Dermis microvascular lymphatic vessel endothelial cell (primary cell): ENCODE results near the gene SLC12A9. TPM values are rescaled to one million over a fixed set of nuclear protein-coding genes. Genes with fewer than 3 reads are reported as not detected.
"Not testable (repeated sequence)": the region's sequence is repeated elsewhere in the genome, so short reads cannot be mapped to it uniquely, and the experiment has no call there.

ENCODE experiments used
- DNase-seq, 2 donors: peaks; one replicate each; pipeline versions ENCODE4 v3.0.0 to v3.0.0-alpha.2; 2010; ENCODE audit warnings: low read depth in 2 of 2
- total RNA-seq: library from RNA; depleted of rRNA; stranded (reverse); fragments of >200 nt; gene quantifications from 2 replicates; pipeline ENCODE4 v1.2.1, GENCODE V29; 2014

The SLC12A9 gene
- total RNA-seq, result 28.9 and 38.9 TPM in 2 replicates

DNA sequence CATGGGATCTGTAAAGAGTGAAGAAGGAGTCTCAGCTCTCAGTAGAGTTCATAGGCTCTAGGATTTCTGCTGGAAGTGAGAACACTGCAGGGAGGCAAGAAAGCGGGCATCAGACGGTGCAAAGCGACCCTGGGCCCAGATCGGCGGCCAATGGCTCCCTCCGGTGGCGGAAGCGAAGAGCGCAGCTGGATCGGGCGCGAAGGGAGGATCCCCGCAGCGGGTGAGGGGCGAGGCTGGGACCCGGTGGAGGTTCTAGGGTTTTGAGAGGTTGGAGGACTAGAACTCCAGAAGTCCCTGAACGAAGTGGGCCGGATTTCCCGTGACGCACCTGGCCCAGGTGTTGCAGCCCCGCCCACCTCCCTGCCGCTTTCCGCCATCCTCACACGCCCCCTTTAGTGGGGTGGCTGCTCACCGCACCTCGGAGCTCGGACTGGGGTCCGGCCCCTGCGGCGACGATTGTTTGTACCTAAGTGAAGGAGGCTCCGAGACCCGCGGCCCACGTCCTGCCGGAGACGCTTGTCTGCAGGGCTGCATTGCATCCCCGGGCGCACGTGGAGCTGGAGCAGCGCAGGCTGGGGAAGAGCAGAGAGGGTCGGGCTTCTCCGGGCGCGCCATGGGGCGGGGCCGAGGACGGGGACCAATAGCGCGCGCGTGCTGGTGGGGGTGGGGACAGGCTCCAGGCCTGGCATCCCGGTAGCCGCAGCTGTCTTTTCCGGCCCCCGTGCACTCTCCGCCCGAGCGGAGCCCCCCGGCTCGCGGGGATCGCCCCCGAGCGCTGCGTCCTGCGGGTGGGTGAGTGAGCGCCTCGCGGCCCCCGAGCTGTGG is at the start of gene SLC12A9:
Gene SLC12A9, plus strand, starts transcription at position 666 of the 825 bp plus-strand sequence. CDS start 1,485 bp downstream, outside the sequence.
- DNase-seq, result peak; percentile 77 to 92

GRCh38 chr7:100802951-100803350 is 49.6 kb upstream of the SLC12A9 start:
- DNase-seq, result no peak

- DNase-seq, result peak in 1 of 2 donors; percentile 44
Observed at GRCh38 chr7:100803398-100804161, 48.9 kb upstream of the SLC12A9 start.

DNA sequence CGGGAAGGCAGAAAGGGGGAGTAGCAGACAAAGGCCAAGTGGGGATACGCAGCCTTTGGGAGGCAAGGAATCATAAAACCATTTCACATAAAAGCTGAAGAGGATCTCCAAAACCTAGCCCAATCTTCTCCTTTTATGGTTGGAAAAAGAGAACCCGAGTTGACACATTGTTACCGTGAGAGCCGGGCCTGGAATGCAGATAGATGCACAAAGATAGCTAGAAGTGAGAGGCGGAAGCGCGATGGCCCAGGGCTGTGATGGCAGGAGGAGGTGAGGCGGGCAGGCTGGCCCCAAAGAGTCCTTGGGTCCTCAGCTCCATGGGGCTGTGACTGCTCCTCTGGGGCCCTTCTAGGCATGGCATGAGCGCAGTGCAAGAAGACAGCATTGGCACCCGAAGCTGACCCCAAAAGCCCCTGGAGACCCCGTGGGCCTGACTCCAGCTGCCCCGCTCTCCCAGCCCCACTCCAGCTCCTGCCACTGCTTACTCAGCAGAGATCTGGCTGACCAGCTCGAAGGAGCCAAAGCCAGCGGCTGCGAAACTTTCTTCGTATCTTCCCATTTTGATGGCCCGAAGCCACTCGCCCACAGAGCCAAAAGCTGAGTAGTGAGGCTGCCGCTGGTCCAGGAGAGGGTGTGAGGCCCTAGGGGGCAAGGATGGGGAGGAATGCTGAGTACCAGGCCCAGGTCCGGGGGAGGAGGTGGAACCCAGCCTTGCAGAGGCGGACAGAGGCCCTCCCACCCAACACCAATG is 47.7 kb upstream of the SLC12A9 start:
- DNase-seq, result no peak

DNA sequence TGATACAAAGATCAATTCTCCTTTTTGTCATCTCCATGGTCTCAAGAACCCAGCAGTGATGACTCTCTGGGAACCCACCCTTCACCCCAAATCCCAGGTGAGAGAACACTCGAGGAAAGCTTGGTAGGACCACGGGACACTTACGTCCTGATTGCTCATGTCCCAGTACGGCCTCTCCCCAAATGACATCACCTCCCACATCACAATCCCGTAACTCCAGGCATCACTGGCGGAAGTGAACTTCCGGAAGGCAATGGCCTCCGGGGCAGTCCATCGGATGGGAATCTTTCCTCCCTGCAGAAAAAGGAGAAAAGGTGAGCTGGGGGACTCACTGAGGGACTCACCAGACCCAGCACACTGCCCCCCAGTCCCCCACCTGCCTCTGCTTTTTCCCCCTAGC is 46.2 kb upstream of the SLC12A9 start:
- peak in 1 of 2 donors; percentile 51 for DNase-seq

DNA sequence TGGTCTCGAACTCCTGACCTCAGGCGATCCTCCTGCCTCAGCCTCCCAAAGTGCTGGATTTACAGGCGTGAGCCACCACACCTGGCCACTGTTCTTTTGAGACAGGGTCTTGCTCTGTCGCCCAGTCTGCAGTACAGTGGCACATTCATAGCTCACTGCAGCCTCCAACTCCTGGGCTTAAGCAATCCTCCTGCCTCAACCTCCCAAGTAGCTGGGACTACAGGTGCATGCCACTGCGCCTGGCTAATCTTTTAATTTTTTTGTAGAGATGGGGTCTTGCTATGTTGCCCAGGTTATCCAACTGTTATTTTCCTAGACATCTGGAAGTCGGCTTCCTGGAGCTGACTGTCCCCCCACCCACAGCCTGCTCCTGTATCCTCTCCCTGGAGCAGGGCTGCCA is 45.6 kb upstream of the SLC12A9 start:
- not testable (repeated sequence) for DNase-seq

DNA sequence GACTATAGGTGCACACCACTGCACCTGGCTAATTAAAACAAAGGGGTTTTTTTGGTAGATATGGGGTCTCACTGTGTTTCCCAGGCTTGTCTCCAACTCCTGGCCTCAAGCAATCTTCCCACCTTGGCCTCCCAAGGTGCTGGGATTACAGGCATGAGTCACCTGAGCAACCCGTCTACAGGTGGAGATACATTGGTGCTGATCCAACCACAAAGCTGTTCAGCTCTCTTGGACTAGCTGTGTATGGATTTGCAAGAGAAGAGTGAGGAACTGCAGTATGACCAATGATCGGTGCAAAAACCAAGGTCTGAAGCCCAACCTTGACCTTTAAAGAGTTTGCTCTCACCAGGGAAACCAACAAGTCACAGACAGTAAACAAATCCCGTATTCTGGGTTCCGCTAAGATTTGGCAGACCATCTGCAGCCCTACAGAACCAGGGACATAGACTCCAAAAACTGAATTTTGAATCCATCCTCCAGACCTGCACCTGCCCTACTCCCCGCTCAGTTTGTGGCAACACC is 44.1 kb upstream of the SLC12A9 start:
- DNase-seq, result no peak

DNA sequence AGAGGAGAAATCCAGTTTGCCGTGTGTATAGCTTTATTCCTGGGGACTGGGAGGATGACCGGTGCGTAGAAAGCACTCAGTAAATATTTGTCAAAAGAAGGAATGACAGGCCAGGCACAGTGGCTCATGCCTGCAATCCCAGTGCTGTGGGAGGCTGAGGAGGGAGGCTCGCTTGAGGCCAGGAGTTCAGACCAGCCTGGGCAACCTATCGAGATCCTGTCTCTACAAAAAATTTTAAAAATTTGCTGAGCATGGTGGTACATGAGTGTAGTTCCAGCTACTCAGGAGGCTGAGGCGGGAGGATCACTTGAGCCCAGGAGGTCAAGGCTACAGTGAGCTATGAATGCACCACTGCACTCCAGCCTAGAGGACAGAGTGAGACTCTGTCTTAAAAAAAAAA is 41.0 kb upstream of the SLC12A9 start:
- DNase-seq, result no peak

DNA sequence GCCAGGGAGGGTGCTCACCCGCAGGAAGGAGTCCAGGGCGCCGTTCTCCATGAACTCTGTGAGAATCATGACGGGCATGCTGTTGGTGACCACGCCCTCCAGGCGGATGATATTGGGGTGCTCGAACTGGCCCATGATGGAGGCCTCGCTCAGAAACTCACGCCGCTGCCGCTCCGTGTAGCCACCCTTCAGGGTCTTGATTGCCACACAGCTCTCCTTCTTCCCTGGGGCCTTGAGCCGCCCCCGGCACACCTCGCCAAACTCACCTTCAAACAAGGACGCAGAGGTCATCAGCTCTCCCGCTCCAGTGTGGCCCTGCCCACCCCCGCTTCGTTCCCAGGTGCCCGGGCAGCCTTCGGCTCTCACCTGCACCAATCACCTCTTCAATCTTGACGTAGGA is 39.8 kb upstream of the SLC12A9 start:
- no peak for DNase-seq

- not testable (repeated sequence) for DNase-seq
Observed at GRCh38 chr7:100816515-100816914, 36.0 kb upstream of the SLC12A9 start.

- DNase-seq, result no peak
Observed at GRCh38 chr7:100817097-100817496, 35.4 kb upstream of the SLC12A9 start.

- DNase-seq, result no peak
Observed at GRCh38 chr7:100818366-100818765, 34.1 kb upstream of the SLC12A9 start.

GRCh38 chr7:100818825-100819224 is 33.7 kb upstream of the SLC12A9 start:
- no peak for DNase-seq

- DNase-seq, result no peak
Observed at GRCh38 chr7:100819586-100819985, 32.9 kb upstream of the SLC12A9 start.

DNA sequence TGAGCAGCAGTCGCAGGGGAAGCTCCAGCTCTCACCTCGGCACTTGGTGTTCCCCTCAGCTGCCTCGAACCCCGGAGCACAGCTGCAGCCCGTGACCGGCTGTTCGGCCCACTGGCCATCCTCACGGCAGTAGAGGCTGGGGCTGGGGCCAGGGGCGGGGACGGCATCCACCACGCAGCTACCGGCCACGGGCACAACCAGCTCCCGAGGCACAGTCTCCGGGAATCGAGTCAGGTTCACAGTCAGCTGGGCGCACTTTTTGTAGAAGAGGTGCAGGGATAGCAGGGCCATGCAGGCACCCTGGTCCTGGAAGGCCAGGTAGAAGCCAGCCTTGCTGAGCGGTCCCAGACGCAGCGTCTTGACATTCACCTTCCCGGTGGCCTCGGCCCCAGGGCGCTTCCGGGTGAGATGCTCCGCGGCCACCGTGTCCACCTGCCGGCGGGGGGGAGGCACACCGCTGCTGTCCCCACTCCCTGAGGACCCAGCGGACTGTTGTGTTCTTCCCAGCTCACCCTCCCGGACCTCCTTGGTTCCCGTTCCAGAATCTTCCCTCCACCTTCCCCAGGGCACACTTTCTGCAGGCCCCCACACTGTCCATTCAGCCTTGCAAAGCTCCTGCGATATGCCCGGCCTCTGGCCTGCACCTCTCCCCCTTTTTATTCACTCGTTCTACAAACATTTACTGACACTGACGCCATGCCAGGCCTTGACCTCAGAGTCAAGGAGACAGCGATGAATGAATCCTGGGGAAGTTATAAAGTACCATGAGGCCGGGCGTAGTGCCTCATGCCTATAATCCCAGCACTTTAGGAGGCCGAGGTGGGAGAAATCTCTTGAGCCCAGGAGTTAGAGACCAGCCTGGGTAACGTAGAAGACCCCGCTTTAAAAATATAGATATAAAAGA is 30.0 kb upstream of the SLC12A9 start:
- no peak for DNase-seq

DNA sequence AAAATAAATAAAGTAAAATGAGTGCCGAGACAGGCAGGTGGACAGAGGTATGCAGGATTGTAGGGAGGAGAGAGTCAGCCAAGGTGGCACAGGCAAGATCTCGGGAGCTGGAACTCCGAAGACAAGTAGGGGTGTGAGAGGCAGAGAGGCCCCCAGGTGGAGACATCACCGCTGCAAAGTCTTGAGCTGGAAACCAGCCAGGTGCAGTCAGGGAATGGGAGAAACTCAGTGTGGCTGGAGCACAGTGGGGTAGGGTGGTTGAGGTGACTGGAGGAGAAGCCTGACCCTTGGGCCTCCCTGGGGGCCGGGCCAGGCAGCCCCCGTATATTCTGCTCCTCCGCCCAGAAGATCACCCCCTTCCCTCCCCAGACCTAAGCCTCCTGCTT is 29.4 kb upstream of the SLC12A9 start:
- no peak for DNase-seq

DNA sequence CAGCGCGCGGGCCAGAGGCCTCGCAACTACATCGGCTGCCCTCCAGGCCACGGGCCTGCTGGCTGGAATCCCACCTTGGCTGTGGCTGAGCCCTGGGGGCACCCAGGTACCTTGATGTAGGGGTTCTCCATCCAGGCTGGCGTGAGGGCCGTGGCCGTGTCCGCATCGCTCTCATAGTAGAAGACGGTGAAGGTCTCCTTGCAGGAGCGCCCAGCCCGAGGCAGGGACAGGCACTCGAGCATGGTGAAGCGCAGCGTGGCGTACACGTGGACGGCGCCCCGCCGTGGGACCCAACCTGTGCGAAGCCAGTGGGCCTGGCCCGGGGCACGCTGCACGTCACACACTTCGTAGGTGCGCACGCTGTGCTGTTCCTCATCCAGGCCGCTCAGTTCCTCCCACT is 29.0 kb upstream of the SLC12A9 start:
- DNase-seq, result no peak

DNA sequence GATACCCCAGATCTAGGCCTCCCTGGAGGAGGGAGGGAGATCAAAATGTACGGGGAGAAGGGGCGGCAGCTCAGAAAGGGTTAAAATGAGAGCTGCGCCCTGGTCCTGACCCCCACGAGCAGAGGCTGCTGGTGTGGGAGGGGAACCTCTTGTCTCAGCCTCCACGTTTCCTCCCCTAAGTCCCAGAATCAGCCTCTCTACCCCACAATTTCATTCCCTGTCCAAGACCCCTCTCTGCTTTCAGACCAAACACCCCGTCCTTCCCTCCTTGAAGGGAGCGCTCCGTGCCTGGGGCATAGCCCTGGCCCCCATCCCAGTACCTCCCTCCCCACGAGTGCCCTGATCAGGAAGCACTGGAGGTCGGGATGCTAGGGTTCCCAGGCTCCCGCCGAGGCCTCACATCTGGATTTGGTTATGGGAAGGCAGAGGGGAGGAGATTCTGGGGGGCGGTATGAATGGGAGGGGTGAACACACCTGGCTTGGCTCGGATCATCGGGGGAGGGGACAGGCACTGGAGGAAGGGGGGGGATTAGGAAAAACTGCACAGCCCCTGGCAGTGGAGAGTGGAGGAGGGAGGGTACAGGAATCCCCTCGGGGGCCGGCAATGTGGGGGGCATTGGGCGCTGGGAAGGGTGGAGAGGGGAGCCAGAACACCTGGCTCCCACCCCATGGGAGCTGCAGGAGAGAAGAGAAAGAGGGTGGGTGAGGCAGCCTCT is 27.9 kb upstream of the SLC12A9 start:
- no peak for DNase-seq

GRCh38 chr7:100825215-100825671 is 27.3 kb upstream of the SLC12A9 start:
- DNase-seq, result peak in 1 of 2 donors; percentile 75
